Effector CD8-positive, alpha-beta T cell (primary cell): ENCODE measurements around the gene HSD17B8.

Experiments
- DNase-seq: peaks from one replicate; lab custom pipeline; 2025; lab: John Stamatoyannopoulos, UW
- total RNA-seq, 4 experiments: gene quantifications; one replicate each; lab custom pipeline; 2026; lab: John Stamatoyannopoulos, UW

Gene HSD17B8
- 13.0 to 20.0 (median 13.8) reads per million in 4 experiments for total RNA-seq

- DNase-seq = peak; percentile 86
Measured at GRCh38 chr6:33204415-33205190, at the start of gene HSD17B8. Gene HSD17B8, plus strand, starts transcription at chr6:33204655. Its CDS starts 14 bp downstream, at chr6:33204669.

- DNase-seq = no peak
Measured at GRCh38 chr6:33156561-33156960, 47.9 kb upstream of the HSD17B8 start.

- DNase-seq = no peak
Measured at GRCh38 chr6:33156964-33157363, 47.5 kb upstream of the HSD17B8 start.

DNA sequence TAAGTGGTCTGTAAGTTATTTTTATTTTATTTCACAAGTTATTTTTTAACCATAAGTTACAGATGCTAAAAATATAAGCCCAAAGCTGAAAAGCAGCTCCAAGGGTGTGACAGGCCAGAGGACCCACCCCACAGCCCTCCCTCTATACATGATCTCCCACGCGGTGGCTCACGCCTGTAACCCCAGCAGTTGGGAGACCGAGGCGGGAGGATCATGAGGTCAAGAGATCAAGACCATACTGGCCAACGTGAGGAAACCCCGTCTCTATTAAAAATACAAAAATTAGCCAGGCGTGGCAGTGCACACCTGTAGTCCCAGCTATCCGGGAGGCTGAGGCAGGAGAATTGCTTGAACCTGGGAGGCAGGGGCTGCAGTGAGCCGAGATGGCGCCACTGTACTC lies 44.4 kb upstream of the HSD17B8 start:
- DNase-seq = no peak

- no peak for DNase-seq
Measured at GRCh38 chr6:33160728-33161344, 43.6 kb upstream of the HSD17B8 start.

GRCh38 chr6:33161354-33162331 lies 42.8 kb upstream of the HSD17B8 start:
- DNase-seq = peak; percentile 76

DNA sequence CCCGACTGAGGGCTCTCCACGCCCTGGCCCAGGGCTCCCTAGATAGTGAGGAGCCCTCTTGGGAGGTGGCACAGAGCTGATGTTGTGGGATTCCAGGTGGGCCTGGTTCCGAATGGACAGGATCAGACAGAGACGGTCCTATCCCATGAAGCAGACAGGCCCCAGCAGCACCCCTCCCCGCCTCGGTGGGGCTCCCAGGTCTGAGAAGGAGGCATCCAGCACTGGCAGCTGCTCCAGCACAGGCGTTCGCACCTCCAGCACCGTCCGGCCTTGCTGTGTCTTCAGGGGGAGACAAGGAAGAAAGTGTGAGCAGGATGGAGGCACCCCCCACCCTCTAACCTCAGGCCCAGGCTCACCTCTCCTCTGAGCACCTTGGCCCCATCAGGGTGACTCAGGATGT lies 40.9 kb upstream of the HSD17B8 start:
- DNase-seq = no peak

- DNase-seq = no peak
Measured at GRCh38 chr6:33164176-33164575, 40.3 kb upstream of the HSD17B8 start.

DNA sequence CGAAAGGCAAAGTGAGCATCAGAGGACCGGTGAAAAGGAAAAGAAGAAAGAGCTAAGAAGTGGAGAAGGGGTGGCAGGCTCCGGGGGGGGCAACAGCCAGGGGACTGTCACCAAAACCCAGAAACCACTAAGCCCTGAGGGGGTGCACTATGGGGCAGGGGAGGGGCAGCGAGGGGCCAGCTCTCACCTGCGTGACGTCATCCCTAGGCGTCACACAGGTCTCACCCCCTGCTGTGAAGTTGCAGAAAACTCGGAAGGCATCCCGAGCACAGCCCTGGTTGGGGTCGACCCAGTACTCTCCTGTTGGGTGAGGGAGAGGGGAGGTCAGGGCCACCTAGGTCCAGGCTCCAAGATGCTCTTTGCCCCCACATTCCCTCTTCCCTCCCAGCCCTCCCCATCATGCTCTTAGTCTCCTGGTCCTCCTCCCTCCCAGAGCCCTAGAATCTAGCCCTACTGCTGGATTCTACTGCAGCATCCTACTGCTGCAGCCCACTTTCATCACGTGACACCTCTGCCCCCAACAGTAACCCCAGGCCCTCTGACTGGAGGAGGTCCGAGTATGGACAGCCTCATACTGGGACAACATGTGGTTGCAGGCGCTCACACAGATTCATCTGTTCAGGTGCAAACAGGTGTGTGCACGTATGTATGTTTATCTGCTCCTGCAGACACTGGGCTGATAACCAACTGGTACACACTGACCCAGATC lies 39.6 kb upstream of the HSD17B8 start:
- no peak for DNase-seq

DNA sequence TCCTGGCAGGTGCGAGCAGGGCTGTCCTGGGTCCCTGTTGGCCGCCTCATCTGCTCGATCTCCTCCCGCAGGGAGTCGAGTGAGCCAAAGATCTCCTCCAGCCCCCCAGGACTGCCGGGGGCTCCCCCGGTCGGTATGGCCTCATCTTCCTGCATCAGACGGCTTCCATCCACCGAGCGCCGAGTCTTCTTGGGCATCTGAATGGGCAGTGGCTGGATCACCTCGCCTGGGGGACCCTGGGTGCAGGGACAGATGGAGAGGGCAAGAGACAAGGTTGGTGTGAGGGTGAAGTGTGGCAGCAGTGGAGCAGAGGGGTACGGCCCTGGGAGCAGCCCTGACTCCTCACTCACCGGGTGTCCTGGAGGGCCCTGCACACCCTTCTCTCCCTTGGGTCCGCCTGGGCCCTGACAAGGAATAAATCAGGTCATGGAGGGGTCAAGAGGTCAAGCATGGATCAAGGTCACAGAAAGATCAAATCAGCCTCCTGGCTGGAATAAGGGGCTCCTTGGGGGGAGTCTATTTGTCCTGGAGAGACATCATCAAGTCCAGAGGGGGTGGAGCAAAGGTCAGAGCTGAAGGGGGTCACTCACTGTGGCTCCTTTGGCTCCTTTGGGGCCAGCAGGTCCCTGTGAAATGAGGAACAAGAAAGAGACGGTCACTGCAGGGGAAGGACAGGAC lies 38.7 kb upstream of the HSD17B8 start:
- DNase-seq = no peak

DNA sequence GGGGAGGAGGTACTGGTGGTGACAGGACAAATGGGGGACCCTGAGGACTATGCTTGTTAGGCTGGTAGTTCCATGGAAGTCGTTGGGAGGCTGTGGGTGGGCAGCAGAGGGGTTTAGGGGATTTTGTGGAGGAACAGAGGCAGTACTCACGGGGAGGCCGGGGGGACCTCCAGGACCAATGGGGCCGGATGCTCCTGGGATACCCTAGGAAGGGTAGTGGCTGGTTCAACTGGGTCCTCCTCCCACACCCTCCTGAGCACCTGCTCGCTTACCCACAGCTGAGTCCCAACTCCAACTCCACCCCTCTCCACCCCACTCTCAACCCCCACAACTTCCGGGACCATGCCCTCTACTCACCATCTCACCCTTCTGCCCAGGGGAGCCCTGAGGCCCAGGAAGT lies 38.1 kb upstream of the HSD17B8 start:
- DNase-seq = no peak

DNA sequence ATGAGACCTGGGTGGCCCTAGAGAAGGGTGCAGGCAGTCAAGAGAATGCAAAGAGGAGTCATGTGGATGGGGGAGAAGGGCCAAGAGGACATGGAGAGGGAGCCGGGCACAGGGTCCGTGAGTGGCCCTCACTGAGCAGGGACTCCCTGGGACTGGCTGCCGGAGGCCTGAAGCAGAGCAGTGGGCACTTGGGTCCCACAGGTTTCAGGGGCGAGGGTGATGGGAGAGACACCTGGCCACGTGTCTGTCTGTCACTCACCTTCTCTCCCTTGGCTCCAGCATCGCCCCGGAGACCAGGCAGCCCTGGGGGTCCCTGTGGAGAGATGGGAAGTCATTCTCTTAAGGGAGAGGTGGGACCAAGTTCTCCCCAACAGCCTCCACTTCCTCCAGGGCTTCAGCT lies 37.6 kb upstream of the HSD17B8 start:
- DNase-seq = no peak

GRCh38 chr6:33167374-33168283 lies 36.8 kb upstream of the HSD17B8 start:
- DNase-seq = no peak

DNA sequence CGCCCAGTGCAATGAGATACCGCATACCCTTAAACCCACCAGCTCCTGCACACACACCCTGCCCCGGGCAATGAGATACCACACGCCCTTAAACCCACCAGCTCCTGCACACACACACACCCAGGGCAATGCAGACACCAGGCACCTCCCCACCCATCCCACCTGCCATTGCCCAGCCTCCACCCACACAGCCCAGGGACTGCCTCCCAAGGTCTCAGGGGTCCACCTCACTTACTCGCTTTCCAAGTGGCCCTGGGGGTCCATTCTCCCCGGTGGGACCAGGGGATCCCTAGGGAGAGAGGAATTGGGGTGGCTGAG lies 36.2 kb upstream of the HSD17B8 start:
- no peak for DNase-seq

- DNase-seq = no peak
Measured at GRCh38 chr6:33168639-33169038, 35.8 kb upstream of the HSD17B8 start.

DNA sequence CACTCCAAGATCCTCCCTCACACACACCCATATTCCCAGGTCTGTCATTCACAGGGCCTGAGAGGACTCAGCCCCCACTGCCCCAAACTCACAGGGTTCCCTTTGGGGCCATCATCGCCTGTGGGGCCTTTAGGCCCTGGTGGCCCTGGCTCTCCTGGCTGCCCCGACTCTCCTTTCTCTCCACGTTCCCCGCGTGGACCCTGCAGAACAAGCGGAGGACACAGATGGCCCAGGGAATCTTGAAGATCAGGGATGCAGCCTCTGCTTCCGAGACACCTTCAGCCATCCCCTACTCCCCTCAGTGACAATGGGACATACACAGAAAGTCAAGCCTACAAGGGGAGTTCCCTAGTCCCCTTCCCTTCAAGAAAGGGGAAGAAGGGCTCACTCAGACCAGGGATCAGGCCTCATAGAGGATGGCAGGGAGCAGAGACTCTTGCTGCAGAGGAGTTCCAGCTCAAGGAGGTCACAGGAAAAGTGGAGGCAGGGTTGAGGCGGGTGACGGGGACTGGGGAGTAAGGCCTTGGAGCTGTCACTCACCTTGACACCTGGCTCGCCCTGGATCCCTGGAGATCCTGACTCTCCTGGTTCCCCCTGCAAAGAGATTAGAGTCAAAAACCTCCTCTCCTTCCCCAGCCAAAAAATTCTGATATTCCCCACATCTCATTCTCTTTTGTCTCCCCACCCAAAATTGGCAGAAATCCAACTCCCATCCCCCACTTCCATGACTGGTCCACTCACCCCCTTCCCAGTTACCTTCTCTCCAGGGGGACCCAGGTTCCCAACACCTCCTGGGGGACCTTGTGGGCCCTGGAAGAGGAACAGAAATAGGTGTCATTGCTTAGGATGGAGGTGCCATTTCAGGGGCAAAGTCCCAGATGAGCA lies 34.9 kb upstream of the HSD17B8 start:
- no peak for DNase-seq

DNA sequence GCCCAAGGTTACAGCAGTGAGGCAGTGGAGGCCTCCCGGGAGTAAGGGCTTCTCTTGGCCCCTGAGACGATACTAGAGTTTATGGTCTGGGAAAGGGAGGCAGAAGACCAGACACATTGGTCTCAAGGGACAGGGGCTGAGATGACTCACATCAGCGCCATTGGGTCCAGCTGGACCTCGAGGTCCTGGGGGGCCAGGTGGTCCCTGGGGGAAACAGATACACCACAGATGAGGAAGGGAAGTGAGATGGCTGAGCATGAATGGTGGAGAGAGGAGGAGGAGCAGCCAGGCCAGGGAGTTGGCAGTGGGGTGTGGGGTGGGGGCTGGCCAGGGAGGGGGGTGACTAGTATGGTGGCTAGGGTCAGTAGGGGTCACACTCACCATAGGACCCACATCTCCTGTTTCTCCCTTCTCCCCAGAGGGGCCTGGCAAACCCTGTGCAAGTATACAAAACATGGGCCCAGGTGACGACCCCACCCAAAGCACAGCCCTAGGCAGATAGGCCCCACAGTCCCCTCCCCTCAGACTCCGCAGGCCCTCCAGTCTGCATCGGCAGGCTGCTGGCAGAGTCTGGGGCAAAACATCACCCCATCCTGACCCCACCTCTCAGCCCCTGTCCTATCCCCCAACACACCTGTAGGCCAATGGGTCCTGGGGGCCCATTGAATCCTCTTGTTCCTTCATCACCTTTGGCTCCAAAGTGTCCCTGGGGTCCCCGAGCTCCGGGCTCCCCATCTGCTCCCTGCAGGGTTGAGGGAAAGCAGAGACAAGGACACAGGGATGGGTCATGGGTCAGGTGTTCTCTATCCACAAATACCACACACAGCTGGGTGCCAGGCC lies 34.1 kb upstream of the HSD17B8 start:
- DNase-seq = no peak
